Measurements from ENCODE around the gene VPS37C. TPM values are rescaled to one million over a fixed set of nuclear protein-coding genes. Genes with fewer than 3 reads are reported as not detected.

VPS37C gene
- total and polyA plus RNA-seq, 9 of the 15 experiments (the other 6 are each of a cell fraction or from before 2014, with no cell fraction given), result 0.62 to 29.8 (median 11.5) TPM

DNA sequence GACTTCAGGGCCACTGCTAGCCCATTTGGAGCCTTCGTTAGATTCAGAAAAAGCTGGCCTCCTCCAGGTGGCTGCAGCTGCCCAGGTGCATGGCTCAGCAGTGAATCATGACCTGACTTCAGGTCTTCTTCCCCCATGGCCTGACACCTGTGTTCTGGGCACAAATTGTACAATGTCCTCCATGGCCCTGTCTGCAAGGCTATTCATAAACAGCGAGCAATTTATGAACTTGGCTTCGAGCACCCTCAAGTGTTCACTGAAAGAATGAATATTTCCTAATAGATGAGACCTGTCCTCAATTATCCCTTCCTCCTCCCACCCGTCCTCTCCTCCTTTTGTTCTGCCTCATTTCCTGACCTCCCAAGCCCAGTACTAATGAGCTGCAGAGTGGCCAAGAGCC, 12.2 kb upstream of the VPS37C start (continued):
- TF ChIP-seq, protein P1, sequence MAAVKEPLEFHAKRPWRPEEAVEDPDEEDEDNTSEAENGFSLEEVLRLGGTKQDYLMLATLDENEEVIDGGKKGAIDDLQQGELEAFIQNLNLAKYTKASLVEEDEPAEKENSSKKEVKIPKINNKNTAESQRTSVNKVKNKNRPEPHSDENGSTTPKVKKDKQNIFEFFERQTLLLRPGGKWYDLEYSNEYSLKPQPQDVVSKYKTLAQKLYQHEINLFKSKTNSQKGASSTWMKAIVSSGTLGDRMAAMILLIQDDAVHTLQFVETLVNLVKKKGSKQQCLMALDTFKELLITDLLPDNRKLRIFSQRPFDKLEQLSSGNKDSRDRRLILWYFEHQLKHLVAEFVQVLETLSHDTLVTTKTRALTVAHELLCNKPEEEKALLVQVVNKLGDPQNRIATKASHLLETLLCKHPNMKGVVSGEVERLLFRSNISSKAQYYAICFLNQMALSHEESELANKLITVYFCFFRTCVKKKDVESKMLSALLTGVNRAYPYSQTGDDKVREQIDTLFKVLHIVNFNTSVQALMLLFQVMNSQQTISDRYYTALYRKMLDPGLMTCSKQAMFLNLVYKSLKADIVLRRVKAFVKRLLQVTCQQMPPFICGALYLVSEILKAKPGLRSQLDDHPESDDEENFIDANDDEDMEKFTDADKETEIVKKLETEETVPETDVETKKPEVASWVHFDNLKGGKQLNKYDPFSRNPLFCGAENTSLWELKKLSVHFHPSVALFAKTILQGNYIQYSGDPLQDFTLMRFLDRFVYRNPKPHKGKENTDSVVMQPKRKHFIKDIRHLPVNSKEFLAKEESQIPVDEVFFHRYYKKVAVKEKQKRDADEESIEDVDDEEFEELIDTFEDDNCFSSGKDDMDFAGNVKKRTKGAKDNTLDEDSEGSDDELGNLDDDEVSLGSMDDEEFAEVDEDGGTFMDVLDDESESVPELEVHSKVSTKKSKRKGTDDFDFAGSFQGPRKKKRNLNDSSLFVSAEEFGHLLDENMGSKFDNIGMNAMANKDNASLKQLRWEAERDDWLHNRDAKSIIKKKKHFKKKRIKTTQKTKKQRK (IDR thresholded peaks at IDR 0.05; ENCODE audit: borderline replicate concordance, low read depth, low read length), result no peak
- TF ChIP-seq, protein P2, sequence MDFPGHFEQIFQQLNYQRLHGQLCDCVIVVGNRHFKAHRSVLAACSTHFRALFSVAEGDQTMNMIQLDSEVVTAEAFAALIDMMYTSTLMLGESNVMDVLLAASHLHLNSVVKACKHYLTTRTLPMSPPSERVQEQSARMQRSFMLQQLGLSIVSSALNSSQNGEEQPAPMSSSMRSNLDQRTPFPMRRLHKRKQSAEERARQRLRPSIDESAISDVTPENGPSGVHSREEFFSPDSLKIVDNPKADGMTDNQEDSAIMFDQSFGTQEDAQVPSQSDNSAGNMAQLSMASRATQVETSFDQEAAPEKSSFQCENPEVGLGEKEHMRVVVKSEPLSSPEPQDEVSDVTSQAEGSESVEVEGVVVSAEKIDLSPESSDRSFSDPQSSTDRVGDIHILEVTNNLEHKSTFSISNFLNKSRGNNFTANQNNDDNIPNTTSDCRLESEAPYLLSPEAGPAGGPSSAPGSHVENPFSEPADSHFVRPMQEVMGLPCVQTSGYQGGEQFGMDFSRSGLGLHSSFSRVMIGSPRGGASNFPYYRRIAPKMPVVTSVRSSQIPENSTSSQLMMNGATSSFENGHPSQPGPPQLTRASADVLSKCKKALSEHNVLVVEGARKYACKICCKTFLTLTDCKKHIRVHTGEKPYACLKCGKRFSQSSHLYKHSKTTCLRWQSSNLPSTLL (IDR thresholded peaks at IDR 0.05), result no peak
- TF ChIP-seq STAG1 (CRISPR knock-in tag; IDR thresholded peaks at IDR 0.05; ENCODE audit: borderline replicate concordance), result peak; percentile 60; the same call in 1 of the 2 replicates
- TF ChIP-seq EZH2 (IDR thresholded peaks at IDR 0.05; ENCODE audit: borderline replicate concordance, low read depth, low read length), result 0 out of 2 replicates have a peak, but pooled peaks have one; percentile 53
- TF ChIP-seq SMC3 (conservative IDR thresholded peaks at IDR 0.05; ENCODE audit: insufficient read depth, low read depth, low read length), result peak; percentile 37
